DND-41 (cell line): ENCODE results near the gene OLFML2A.
"Not testable (repeated sequence)": the region's sequence is repeated elsewhere in the genome, so short reads cannot be mapped to it uniquely, and the experiment has no call there.

Experiments
- ATAC-seq: fragments of 200-7000 bp; cut with Tn5 transposase; 3 replicates; pipeline ENCODE4 v1.9.1; 2021; ENCODE audit warnings: low read depth; ENCODE audit not compliant: insufficient read depth
- DNase-seq: peaks from one replicate; pipeline ENCODE4 v3.0.0-alpha.2; 2020
- H2AFZ ChIP-seq: 2 replicates; pipeline ENCODE4 v1.6.0; 2012; ENCODE audit warnings: low read depth, low read length
- H3K27ac ChIP-seq: 2 replicates; pipeline ENCODE4 v1.5.1; 2012; ENCODE audit warnings: low read length, inconsistent platforms
- H3K27me3 ChIP-seq: fragments of 200-600 bp; sonication (generic); 2 replicates; pipeline ENCODE4 v1.6.0; 2012; ENCODE audit warnings: low read length, mild to moderate bottlenecking, inconsistent platforms; ENCODE audit not compliant: insufficient read depth, poor library complexity
- H3K36me3 ChIP-seq: 2 replicates; pipeline ENCODE4 v1.5.1; 2012; ENCODE audit warnings: low read length, inconsistent platforms; ENCODE audit not compliant: insufficient read depth
- H3K4me1 ChIP-seq: 2 replicates; pipeline ENCODE4 v1.5.1; 2012; ENCODE audit warnings: mild to moderate bottlenecking, low read length; ENCODE audit not compliant: insufficient read depth
- H3K4me2 ChIP-seq: 2 replicates; pipeline ENCODE4 v1.6.0; 2012; ENCODE audit warnings: mild to moderate bottlenecking, moderate library complexity, low read length, inconsistent platforms; ENCODE audit not compliant: insufficient read depth
- H3K4me3 ChIP-seq, 2 experiments: fragments of 200-600 bp in 1 of 2; shearing (Covaris generic) in 1 of 2; 2 replicates each; pipeline ENCODE4 v1.5.1; 2012 to 2016; ENCODE audit warnings: inconsistent platforms in 2 of 2, low read length in 2 of 2, mild to moderate bottlenecking in 2 of 2, low read depth in 1 of 2, moderate library complexity in 1 of 2
- H3K79me2 ChIP-seq: 2 replicates; pipeline ENCODE4 v1.6.0; 2012; ENCODE audit warnings: low read length, inconsistent platforms; ENCODE audit not compliant: insufficient read depth
- H3K9ac ChIP-seq: 2 replicates; pipeline ENCODE4 v1.6.0; 2012; ENCODE audit warnings: low read depth, mild to moderate bottlenecking, inconsistent platforms, low read length, moderate library complexity
- H3K9me3 ChIP-seq: 2 replicates; pipeline ENCODE4 v1.5.1; 2012; ENCODE audit warnings: low read length, moderate library complexity, mild to moderate bottlenecking, inconsistent platforms; ENCODE audit not compliant: insufficient read depth, severe bottlenecking
- H4K20me1 ChIP-seq: 2 replicates; pipeline ENCODE4 v1.6.0; 2012; ENCODE audit warnings: low read length; ENCODE audit not compliant: insufficient read depth
- EZH2 ChIP-seq: IDR thresholded peaks from 3 replicates; pipeline ENCODE4 v1.6.1; 2012; ENCODE audit warnings: borderline replicate concordance, low read depth, mild to moderate bottlenecking, moderate library complexity, low read length, inconsistent platforms; ENCODE audit not compliant: severe bottlenecking
- TF ChIP-seq, protein P1 (sequence below): IDR thresholded peaks from 2 replicates; pipeline ENCODE4 v1.5.1; 2012; ENCODE audit warnings: borderline replicate concordance, low read length, moderate library complexity, mild to moderate bottlenecking; ENCODE audit not compliant: poor library complexity, severe bottlenecking; ENCODE audit errors: extremely low read depth

OLFML2A gene

DNA sequence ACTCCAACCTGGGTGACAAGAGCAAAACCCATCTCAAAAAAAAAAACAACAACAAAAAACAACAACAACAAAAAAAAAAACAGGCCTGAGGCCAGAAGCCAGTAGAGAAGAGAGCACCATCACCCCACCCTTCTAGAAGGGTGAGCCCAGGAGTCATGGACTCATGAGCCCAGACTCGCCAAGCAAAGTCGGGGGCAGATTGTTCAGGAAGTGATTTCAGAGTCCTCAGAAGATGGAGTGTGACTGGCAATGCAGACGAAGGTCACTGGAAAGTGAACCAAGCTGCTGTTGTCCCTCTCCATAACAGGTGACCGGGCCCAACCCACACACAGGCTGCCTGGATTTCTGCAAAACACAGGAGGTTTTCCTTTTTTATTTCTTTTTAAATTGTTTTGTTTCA lies 67.4 kb downstream of the OLFML2A start:
- Histone ChIP-seq H2AFZ (no peak overlapping the region), H3K4me2 (no peak overlapping the region), H3K27ac (no peak overlapping the region), H3K79me2 (no peaks in the 10 kb centered on the region), H3K9me3 (no peaks in the 10 kb centered on the region), H3K27me3 (no peaks in the 10 kb centered on the region), H3K36me3 (no peaks in the 10 kb centered on the region), H4K20me1 (no peaks in the 10 kb centered on the region), H3K9ac (no peak overlapping the region), H3K4me1 (no peaks in the 10 kb centered on the region), H3K4me3 (no peak overlapping the region)
- DNase-seq (no peak), ATAC-seq (no peak)
- no peak for TF ChIP-seq EZH2

DNA sequence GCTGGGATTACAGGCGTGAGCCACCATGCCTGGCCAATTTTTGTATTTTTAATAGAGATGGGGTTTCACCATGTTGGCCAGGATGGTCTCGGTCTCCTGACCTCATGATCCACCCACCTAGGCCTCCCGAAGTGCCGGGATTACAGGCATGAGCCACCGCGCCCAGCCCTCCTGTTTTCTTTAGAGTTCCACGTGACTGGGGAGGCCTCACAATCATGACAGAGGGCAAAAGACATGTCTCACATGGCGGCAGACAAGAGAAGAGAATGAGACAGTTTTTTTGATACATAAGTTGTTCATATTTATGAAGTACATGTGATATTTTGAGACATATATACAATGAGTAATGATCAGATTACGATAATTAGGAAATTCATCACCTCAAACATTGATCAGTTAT lies 69.5 kb downstream of the OLFML2A start:
- H3K36me3 ChIP-seq, H3K4me1 ChIP-seq, H4K20me1 ChIP-seq, H3K9ac ChIP-seq, H3K4me2 ChIP-seq, H3K27me3 ChIP-seq, H3K27ac ChIP-seq, DNase-seq, H3K4me3 ChIP-seq, H2AFZ ChIP-seq, H3K79me2 ChIP-seq, ATAC-seq, H3K9me3 ChIP-seq: not testable (repeated sequence)

DNA sequence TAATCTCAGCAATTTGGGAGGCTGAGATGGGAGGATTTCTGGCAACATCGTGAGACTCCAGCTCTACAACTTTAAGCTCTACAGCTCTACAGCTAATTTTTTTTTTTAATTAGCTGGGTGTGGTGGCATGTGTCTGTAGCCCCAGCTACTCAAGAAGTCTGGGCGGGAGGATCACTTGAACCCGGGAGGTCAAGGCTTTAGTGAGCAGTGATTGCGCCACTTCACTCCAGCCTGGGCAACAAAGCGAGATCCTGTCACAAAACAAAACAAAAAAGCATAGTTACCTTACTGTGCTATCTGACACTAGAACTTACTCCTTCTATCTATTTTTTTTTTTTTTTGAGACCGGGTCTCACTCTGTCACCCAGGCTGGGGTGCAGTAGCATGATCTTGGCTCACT lies 70.0 kb downstream of the OLFML2A start:
- Histone ChIP-seq H3K79me2 (no peaks in the 10 kb centered on the region), H3K27me3 (no peaks in the 10 kb centered on the region), H3K9ac (no peak overlapping the region), H3K9me3 (no peaks in the 10 kb centered on the region), H3K4me2 (no peak overlapping the region), H3K4me3 (no peak overlapping the region), H4K20me1 (no peaks in the 10 kb centered on the region), H2AFZ (no peak overlapping the region), H3K36me3 (no peaks in the 10 kb centered on the region), H3K4me1 (peaks cover 1% of the 10 kb centered on the region), H3K27ac (no peak overlapping the region)
- no peak for ATAC-seq
- no peak for TF ChIP-seq EZH2
- no peak for DNase-seq

DNA sequence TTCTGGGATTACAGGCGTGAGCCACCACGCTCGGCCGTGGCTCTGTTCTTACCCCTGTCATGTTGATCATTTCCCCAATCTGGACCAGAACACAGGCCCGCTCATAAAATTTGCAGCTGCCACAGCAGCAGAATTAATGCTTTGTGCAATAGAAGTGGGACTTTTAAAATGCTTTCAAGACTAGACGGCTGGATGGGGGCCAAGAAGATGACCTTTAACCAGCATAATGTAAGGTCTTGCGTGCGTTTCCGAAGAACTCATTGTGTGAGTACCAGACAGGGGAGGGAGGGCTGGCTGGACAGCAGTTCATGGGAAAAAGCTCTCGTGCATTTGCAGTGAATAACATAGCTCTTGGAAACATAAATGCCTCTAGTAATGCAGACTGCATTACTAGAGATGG lies 72.9 kb downstream of the OLFML2A start:
- DNase-seq (no peak), ATAC-seq (no peak)
- no peak for TF ChIP-seq EZH2
- TF ChIP-seq, protein P1, sequence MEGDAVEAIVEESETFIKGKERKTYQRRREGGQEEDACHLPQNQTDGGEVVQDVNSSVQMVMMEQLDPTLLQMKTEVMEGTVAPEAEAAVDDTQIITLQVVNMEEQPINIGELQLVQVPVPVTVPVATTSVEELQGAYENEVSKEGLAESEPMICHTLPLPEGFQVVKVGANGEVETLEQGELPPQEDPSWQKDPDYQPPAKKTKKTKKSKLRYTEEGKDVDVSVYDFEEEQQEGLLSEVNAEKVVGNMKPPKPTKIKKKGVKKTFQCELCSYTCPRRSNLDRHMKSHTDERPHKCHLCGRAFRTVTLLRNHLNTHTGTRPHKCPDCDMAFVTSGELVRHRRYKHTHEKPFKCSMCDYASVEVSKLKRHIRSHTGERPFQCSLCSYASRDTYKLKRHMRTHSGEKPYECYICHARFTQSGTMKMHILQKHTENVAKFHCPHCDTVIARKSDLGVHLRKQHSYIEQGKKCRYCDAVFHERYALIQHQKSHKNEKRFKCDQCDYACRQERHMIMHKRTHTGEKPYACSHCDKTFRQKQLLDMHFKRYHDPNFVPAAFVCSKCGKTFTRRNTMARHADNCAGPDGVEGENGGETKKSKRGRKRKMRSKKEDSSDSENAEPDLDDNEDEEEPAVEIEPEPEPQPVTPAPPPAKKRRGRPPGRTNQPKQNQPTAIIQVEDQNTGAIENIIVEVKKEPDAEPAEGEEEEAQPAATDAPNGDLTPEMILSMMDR, result no peak
- no peak overlapping the region for H3K4me2 ChIP-seq
- no peaks in the 10 kb centered on the region for H3K27me3 ChIP-seq
- no peak overlapping the region for H3K27ac ChIP-seq
- no peaks in the 10 kb centered on the region for H4K20me1 ChIP-seq
- no peaks in the 10 kb centered on the region for H3K79me2 ChIP-seq
- no peak overlapping the region for H3K4me3 ChIP-seq
- H3K9ac ChIP-seq, result no peak overlapping the region
- H3K9me3 ChIP-seq, result no peaks in the 10 kb centered on the region
- H3K4me1 ChIP-seq, result peaks cover 16% of the 10 kb centered on the region
- H3K36me3 ChIP-seq, result no peaks in the 10 kb centered on the region
- H2AFZ ChIP-seq, result no peak overlapping the region

DNA sequence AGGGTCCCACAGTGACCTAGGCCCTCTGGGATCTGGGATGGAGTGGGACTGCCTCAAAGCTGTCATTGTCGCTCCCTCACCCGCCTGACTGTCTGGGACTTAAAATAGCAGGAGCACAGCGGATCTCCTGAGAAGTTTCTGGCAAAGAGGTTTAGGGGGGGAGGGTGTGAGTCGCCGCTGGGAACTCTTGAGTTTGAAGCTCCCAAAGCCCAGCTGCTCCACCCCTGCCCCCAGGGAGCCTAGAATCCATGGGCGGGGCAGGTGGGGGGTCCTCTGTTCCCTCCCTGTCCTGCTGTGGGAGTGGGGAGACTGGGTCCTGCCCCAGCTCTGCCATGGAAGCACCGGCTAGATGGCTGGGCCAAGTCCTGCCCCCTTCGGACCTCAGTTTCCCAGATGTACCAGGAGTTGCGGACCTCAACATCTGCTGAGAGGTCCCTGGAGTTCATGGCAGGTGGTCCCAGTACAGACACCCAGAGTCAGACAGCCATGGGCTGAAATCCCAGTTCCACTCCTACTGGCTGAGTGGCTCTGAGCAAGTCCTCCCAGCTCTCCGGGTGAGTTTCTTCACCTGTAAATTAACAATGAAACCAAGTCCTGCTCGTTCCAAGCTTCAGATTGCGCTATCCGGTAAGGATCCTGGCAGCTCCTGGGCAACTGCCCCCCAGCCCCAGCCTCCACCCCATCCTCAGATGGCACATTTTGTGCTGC lies 75.3 kb downstream of the OLFML2A start:
- peak overlapping the region; percentile 8; the same call in 1 of the 2 replicates for H3K27ac ChIP-seq
- peak overlapping the region; percentile 97 for H3K4me2 ChIP-seq
- H3K9ac ChIP-seq, result peak overlapping the region; percentile 58
- no peaks in the 10 kb centered on the region for H3K9me3 ChIP-seq
- no peak for DNase-seq
- H2AFZ ChIP-seq, result peak overlapping the region; percentile 88
- peaks cover 12% of the 10 kb centered on the region for H3K36me3 ChIP-seq
- no peaks in the 10 kb centered on the region for H3K27me3 ChIP-seq
- TF ChIP-seq, protein P1, result no peak
- no peak for TF ChIP-seq EZH2
- peak overlapping the region in 1 of 2 experiments; percentile 57; a peak in 2 of 4 replicates for H3K4me3 ChIP-seq
- peaks cover 20% of the 10 kb centered on the region for H4K20me1 ChIP-seq
- H3K4me1 ChIP-seq, result peaks cover 16% of the 10 kb centered on the region
- H3K79me2 ChIP-seq, result no peaks in the 10 kb centered on the region
- ATAC-seq, result no peak
